Measurements from ENCODE around the gene GALNTL6. TPM values are rescaled to one million over a fixed set of nuclear protein-coding genes. Genes with fewer than 3 reads are reported as not detected.

GALNTL6 gene
- total RNA-seq, 4 donors from 2014 or later, result not detected

DNA sequence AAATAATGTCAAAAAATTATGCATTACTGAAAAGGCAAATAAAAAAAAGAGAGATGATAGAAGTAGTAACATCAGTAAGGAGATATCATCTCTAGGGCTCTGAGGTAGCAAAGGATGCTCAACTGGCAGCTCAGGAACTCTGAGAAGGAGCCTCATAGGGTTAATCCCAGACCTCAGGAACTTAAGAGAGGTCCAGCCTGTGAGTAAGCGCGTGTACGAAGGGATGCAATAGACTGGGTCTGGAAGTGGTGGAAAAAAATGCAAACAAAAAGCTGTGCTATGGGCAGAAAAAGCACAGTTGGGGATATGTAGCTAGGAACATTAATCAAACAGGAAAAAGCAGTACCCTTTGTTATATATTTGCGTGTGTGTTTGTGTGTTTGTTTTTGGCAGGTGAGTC, 282.0 kb downstream of the GALNTL6 start:
- TF ChIP-seq, protein P1, sequence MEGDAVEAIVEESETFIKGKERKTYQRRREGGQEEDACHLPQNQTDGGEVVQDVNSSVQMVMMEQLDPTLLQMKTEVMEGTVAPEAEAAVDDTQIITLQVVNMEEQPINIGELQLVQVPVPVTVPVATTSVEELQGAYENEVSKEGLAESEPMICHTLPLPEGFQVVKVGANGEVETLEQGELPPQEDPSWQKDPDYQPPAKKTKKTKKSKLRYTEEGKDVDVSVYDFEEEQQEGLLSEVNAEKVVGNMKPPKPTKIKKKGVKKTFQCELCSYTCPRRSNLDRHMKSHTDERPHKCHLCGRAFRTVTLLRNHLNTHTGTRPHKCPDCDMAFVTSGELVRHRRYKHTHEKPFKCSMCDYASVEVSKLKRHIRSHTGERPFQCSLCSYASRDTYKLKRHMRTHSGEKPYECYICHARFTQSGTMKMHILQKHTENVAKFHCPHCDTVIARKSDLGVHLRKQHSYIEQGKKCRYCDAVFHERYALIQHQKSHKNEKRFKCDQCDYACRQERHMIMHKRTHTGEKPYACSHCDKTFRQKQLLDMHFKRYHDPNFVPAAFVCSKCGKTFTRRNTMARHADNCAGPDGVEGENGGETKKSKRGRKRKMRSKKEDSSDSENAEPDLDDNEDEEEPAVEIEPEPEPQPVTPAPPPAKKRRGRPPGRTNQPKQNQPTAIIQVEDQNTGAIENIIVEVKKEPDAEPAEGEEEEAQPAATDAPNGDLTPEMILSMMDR (IDR thresholded peaks at IDR 0.05; ENCODE audit: low read depth), result no peak

DNA sequence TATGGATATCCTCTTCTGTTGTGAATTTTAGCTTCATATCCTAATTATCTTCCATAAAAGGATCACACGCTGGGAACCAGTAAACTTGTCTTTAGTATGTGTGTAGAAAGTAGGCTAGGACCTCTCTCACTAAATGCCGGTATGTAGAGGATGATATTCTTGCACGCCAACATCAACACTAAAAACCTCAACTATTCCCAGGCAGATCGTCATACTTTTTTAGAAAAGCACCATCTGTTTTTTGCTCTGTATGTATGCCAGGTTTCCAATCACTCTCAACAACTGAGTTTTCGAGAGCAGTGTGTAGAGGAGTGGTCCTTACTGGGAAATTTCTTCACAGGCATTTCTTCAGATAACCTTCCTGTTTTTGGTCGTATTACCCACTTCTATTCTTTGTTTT, 283.6 kb downstream of the GALNTL6 start:
- TF ChIP-seq, protein P1 (IDR thresholded peaks at IDR 0.05; ENCODE audit: low read depth), result no peak

DNA sequence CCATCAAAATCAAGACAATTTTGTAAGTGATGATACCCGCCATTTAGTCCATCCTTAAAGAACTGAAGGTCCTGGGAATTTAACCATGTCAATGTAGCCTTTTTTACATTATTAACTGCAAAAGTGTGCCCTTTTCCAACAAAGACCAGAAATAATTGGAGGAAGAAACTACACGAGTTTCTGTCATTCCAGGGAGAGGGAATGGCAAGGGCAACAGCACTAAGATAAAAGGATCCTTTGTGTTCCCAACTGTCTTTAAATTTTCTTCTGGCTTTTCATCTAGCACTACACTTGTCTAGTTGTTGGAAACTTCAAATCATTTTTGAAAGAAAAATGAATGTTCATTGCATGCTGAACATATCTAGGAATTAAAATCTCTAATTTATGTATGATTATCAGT, 286.2 kb downstream of the GALNTL6 start:
- TF ChIP-seq, protein P1 (IDR thresholded peaks at IDR 0.05; ENCODE audit: low read depth), result no peak

DNA sequence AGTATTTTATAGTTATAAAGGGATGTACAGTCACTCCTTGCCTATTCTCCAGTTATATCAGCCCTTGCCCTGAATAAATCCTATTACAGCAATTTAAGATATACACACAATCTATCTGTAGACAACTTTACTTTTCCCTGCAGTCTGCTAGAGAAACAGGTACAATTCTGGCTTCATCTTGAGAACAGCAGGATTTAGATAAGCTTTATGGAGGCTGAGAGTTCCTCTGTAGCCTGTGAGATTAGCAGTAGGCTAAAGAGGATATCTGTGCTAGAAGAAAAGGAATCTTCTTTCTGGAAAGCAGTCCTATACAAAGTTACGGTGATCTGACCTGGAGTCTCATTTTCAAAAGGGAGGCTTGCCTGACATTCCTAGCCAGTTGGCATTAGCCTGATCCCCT, 290.3 kb downstream of the GALNTL6 start:
- TF ChIP-seq, protein P1 (IDR thresholded peaks at IDR 0.05; ENCODE audit: low read depth), result no peak

DNA sequence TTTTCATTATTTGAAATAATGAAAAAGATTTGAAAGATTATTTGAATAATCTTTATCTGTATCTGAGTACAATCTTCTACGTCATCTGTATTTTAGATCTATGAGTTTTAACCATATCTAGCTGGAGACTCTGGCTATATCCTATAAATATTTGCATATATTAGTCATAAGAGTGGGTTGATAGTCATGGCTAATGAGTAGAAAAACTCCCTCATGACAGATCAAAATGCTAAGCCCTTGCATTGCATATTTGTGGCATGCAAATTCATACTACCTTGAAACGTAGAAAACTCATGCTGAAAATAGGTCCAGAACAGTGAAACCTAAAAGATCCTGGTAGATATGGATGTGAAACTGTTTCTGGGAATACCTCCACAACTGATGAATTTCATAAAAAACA, 291.3 kb downstream of the GALNTL6 start:
- TF ChIP-seq, protein P1 (IDR thresholded peaks at IDR 0.05; ENCODE audit: low read depth), result no peak

DNA sequence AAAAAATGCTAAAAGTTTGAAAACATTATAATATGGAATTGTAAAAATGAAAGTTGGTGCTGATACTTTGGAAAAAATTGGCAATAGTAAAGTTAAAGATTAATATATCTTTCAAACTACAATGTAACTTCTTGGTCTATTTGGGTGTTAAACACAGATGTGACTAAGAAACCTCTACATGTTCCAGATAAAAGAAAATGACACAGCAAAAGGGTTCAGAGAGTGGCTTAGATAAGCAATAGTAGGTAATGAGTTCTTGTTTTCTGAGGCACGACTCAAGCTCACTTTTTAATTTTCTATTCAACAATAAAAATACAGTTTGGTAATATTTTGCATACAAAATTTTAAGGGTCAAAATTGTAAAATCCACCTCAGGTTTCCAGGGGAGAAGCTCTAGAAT, 292.7 kb downstream of the GALNTL6 start:
- TF ChIP-seq, protein P1 (IDR thresholded peaks at IDR 0.05; ENCODE audit: low read depth), result no peak

DNA sequence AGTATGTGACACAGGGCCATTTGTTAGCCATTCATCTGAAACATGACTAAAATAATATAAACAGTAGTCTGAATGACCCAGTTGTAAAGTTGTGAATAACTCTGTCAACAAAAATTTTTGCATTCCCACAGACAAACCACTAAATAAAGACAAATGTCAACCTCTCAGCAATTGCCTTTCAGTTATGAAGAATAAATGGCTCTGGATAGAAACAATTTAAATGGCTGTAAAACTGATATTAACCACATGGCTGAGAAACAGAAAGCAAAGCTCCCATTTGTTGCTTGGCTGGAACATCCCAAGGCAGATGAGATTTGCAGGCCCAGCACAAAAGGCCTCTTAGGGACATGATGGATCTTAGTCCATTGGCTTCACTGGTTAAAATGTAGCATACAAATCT, 296.3 kb downstream of the GALNTL6 start:
- TF ChIP-seq, protein P1 (IDR thresholded peaks at IDR 0.05; ENCODE audit: low read depth), result no peak
